ENCODE measurements around the gene CREB3L2. TPM values are rescaled to one million over a fixed set of nuclear protein-coding genes. Genes with fewer than 3 reads are reported as not detected.

CREB3L2 gene
- polyA plus RNA-seq, 2 of the 4 experiments (the other 2 are of a cell fraction), result 16.3 to 32.2 TPM

DNA sequence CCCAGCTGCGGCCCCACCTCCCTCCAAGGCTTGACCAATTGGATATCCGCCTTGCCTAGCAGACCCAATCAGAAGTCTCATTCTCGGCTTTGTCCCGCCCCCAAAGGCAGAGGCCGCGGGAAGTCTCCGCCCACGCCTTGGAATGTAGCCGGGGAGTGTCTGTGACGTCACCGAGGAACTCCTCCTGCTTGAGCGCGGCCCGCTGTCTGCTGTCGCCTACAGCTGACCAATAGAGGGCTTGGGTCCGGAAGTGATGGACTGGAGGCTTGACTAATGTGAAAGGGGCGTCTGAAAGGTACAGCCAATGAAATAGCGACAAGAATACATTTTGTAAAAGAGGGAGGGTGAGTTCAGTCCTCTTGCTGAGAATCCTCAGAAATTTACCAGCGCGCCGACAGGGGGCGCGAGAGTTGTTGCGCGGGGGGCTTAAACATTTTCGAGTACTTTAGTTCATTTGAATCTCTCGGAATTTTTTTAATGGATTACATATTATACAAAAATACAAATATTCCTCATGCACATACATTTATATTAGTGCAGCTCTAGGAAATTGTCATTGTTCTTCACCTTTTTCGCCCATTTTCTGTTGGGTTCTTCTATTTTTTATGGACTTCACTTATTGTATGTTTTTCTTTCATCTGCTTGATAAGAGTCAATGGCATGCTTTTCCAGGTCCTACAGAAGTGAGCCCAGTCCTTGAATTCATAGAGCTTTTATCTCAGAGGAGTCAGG, 376 bp upstream of the CREB3L2 start (continued):
- TF ChIP-seq EP300 (IDR thresholded peaks at IDR 0.05) (no peak), RAD21 (conservative IDR thresholded peaks at IDR 0.05 in 1 of 2, IDR thresholded peaks at IDR 0.05 in 1 of 2) (peak; percentile 50 to 52; a peak in 4 of 5 replicates)

DNA sequence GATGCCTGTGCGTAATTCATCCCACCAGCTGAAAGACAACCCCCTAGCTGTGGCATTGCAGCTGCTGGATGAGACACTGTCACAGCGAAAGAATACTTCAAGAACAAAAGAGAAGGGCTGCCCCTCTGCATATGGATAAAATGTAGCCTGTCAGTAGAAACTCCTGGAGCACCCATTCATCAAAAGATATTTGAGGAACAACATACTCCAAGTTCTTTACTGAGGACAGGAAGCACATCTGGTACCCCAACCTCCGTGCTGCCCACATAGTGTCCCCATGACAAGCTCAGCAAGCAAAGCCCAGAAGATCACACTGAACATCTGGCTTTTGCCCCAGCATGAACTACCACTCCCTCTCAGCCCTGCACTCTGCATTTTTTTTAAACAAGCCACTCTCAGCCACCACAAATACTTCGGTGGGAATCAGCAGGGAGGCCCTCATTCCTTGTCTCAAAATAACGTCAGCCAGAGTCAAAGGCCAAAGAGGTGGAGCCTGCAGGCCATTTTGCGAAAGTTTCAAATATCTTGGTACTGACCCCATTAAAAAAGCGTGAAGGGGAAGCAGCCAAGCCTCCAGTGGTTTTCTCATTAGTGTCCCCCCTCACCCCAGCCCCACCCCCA, 1.7 kb downstream of the CREB3L2 start:
- ChIA-PET POLR2A (interaction anchor here (1.1 kb wide), 1 partner anchor 47 kb away, joined by 3 read pairs; no protein-coding TSS in a partner anchor), CTCF (interaction anchor here (0.7 to 17.5 kb wide), 12 partner anchors 8 to 469 kb away, joined by 3 to 461 read pairs (median 4); no protein-coding TSS in a partner anchor)
- ATAC-seq (no peak), DNase-seq (ENCODE audit: low read depth in 1 of 2, low spot score in 1 of 2) (peak in 1 of 2 experiments; percentile 49), FAIRE-seq (no peak)
- peak overlapping the region; percentile 73 for H3K4me3 ChIP-seq
- 25% methylated on average over 7 of the region's 7 CpGs for WGBS (ENCODE audit: missing lambda C conversion rate)
- H3K4me1 ChIP-seq, result peaks cover 30% of the 10 kb centered on the region
- H3K9me3 ChIP-seq, result no peaks in the 10 kb centered on the region
- peak overlapping the region; percentile 85 for H3K4me2 ChIP-seq
- H3K27ac ChIP-seq, result peak overlapping the region; percentile 74 to 86
- no peak for TF ChIP-seq TFCP2L1 (CRISPR knock-in tag; IDR thresholded peaks at IDR 0.05)
- TF ChIP-seq SREBF2 (IDR thresholded peaks at IDR 0.05), result no peak
- TF ChIP-seq FOSL2 (IDR thresholded peaks at IDR 0.05), result no peak
- TF ChIP-seq FOSL2 (CRISPR knock-in tag; IDR thresholded peaks at IDR 0.05), result no peak
- TF ChIP-seq KDM5A (IDR thresholded peaks at IDR 0.05), result no peak
- no peak for TF ChIP-seq CHD4 (IDR thresholded peaks at IDR 0.05; ENCODE audit: borderline replicate concordance)
- TF ChIP-seq FOXS1 (CRISPR knock-in tag; IDR thresholded peaks at IDR 0.05), result no peak
- no peak for TF ChIP-seq GATA3 (IDR thresholded peaks at IDR 0.05; ENCODE audit: borderline replicate concordance)
- TF ChIP-seq CBX2 (IDR thresholded peaks at IDR 0.05; ENCODE audit: borderline replicate concordance, low read depth), result no peak
- no peak for TF ChIP-seq JUNB (IDR thresholded peaks at IDR 0.05)

DNA sequence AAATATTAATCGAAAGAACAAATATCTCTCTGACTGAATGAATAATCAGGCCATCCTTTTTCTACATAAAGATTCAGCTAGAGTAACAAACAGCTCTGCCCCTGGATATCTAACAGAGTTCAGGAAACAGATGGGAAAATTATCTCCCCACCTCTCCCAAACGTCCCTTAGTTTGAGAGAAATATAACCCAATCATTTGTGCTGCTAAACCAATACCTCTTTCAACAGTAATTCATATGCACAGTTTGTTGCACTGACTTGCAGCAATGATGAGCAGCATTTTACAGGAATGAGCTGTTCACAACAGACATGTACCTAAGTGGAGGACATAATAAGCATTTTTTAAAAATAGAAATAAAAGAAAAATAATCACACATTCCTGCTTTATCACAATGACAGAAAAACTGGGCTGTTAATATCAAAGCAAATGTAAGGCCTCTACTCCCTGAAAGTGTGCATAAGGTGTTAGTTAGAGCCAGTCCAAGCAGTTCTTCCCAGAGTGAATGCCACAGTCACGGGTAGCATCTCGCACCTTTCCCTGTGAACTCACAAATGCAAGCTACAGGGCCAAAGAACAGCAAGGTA, 2.3 kb downstream of the CREB3L2 start:
- Histone ChIP-seq H3K4me3 (peak overlapping the region; percentile 73), H3K27ac (peak overlapping the region; percentile 74 to 86), H3K4me1 (peaks cover 30% of the 10 kb centered on the region), H3K9me3 (no peaks in the 10 kb centered on the region), H3K4me2 (peak overlapping the region; percentile 85)
- DNase-seq (ENCODE audit: low read depth in 1 of 2, low spot score in 1 of 2) (no peak), FAIRE-seq (no peak), ATAC-seq (no peak)
- CTCF ChIA-PET, result interaction anchor here (1.0 to 17.5 kb wide), 14 partner anchors 8 to 344 kb away, joined by 3 to 461 read pairs (median 4); no protein-coding TSS in a partner anchor
- POLR2A ChIA-PET, result interaction anchor here (1.1 kb wide), 1 partner anchor 46 kb away, joined by 3 read pairs; no protein-coding TSS in a partner anchor
- TF ChIP-seq RARB (CRISPR knock-in tag; IDR thresholded peaks at IDR 0.05) (no peak), KDM5A (IDR thresholded peaks at IDR 0.05) (no peak), NR3C1 (IDR thresholded peaks at IDR 0.05) (no peak), FOSL2 (IDR thresholded peaks at IDR 0.05) (no peak), FOSL2 (CRISPR knock-in tag; IDR thresholded peaks at IDR 0.05) (no peak), MYC (IDR thresholded peaks at IDR 0.05; ENCODE audit: borderline replicate concordance, low read length) (no peak), RFX5 (IDR thresholded peaks at IDR 0.05) (no peak), KDM1A (IDR thresholded peaks at IDR 0.05; ENCODE audit: low read depth) (no peak)
- TF ChIP-seq, protein P1, sequence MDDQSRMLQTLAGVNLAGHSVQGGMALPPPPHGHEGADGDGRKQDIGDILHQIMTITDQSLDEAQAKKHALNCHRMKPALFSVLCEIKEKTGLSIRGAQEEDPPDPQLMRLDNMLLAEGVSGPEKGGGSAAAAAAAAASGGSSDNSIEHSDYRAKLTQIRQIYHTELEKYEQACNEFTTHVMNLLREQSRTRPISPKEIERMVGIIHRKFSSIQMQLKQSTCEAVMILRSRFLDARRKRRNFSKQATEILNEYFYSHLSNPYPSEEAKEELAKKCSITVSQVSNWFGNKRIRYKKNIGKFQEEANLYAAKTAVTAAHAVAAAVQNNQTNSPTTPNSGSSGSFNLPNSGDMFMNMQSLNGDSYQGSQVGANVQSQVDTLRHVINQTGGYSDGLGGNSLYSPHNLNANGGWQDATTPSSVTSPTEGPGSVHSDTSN (IDR thresholded peaks at IDR 0.05), result no peak
- TF ChIP-seq, protein P2, sequence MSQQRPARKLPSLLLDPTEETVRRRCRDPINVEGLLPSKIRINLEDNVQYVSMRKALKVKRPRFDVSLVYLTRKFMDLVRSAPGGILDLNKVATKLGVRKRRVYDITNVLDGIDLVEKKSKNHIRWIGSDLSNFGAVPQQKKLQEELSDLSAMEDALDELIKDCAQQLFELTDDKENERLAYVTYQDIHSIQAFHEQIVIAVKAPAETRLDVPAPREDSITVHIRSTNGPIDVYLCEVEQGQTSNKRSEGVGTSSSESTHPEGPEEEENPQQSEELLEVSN (IDR thresholded peaks at IDR 0.05; ENCODE audit: borderline replicate concordance, low read depth), result no peak
- WGBS (ENCODE audit: missing lambda C conversion rate), result 68% methylated on average over 4 of the region's 4 CpGs

All from A549 (cell line).